Mucosa of descending colon (tissue), 3 donors: ENCODE measurements around the gene ISYNA1. TPM values are rescaled to one million over a fixed set of nuclear protein-coding genes. Genes with fewer than 3 reads are reported as not detected.
A peak's percentile ranks its signal among the peaks of the same experiment; 100 is the strongest.

Source experiments
- ATAC-seq: fragments of 200-7000 bp; cut with Tn5 transposase; one replicate; pipeline ENCODE4 v1.9.1; 2020; ENCODE audit warnings: mild to moderate bottlenecking, moderate library complexity
- DNase-seq, 3 donors: peaks; one replicate each; pipeline ENCODE4 v3.0.0-alpha.2; 2020
- H3K36me3 ChIP-seq: fragments of 200-600 bp; one replicate; pipeline ENCODE4 v1.8.0; 2021; ENCODE audit warnings: low read depth, mild to moderate bottlenecking
- H3K4me1 ChIP-seq: fragments of 200-600 bp; one replicate; pipeline ENCODE4 v1.8.0; 2021; ENCODE audit warnings: low read depth, mild to moderate bottlenecking
- H3K4me3 ChIP-seq: fragments of 200-600 bp; one replicate; pipeline ENCODE4 v1.8.0; 2021; ENCODE audit warnings: mild to moderate bottlenecking
- H3K9me3 ChIP-seq: fragments of 200-600 bp; one replicate; pipeline ENCODE4 v1.8.0; 2021; ENCODE audit warnings: mild to moderate bottlenecking
- CTCF ChIP-seq: fragments of 200-600 bp; IDR thresholded peaks from one replicate; pipeline ENCODE4 v1.8.0; 2022; ENCODE audit warnings: antibody characterized with exemption, mild to moderate bottlenecking
- intact Hi-C, 2 donors: fragments of 100-400 bp; cut with DNase I in 1 of 2; cut with micrococcal nuclease in 1 of 2; formaldehyde crosslinking; loops; one replicate each; pipeline versions ENCODE4 v1.11.0 to v1.11.1; 2022; cut with DNase I, micrococcal nuclease
- total RNA-seq, 3 donors: library from RNA; stranded (reverse); fragmentation: NEBNext Ultra II Directional in 2 of 3; extraction: Animal tissue kit (Norgen Biotek cat#: 25700) in 2 of 3; gene quantifications; one replicate each; pipeline versions ENCODE4 v1.2.1 to v1.2.4, GENCODE V29; 2021 to 2023
- donor health status: DM: no; HTN: no; CAD: no; lungs with moderate emphysema.
- donor health status: DM: no; HTN: no; CAD: no.
- donor health status: DM: no; HTN: yes; CAD: no.

The ISYNA1 gene
- total RNA-seq, 3 donors from 2014 or later = 10.2 to 20.0 (median 13.2) TPM

GRCh38 chr19:18431351-18432197 is 6.4 kb downstream of the ISYNA1 start:
- TF ChIP-seq CTCF = no peak
- Histone ChIP-seq H3K4me3 (no peak overlapping the region), H3K4me1 (peaks cover 22% of the 10 kb centered on the region), H3K36me3 (no peaks in the 10 kb centered on the region), H3K9me3 (no peaks in the 10 kb centered on the region)
- intact Hi-C loops = no loop called here
- ATAC-seq (no peak), DNase-seq (peak in 1 of 3 donors; percentile 61)

- Histone ChIP-seq H3K36me3 (no peaks in the 10 kb centered on the region), H3K9me3 (no peaks in the 10 kb centered on the region), H3K4me1 (peaks cover 28% of the 10 kb centered on the region), H3K4me3 (no peak overlapping the region)
- intact Hi-C loops = no loop called here
- ATAC-seq = no peak
- DNase-seq = peak in 1 of 3 donors; percentile 56
- TF ChIP-seq CTCF = no peak
Measured at GRCh38 chr19:18430417-18431144, 7.4 kb downstream of the ISYNA1 start.

GRCh38 chr19:18429717-18430416 is 8.1 kb downstream of the ISYNA1 start:
- TF ChIP-seq CTCF = no peak
- peak in 1 of 3 donors; percentile 59 for DNase-seq
- intact Hi-C loops = no loop called here
- H3K9me3 ChIP-seq = no peaks in the 10 kb centered on the region
- H3K36me3 ChIP-seq = no peaks in the 10 kb centered on the region
- no peak for ATAC-seq
- H3K4me1 ChIP-seq = peaks cover 28% of the 10 kb centered on the region
- H3K4me3 ChIP-seq = no peak overlapping the region

DNA sequence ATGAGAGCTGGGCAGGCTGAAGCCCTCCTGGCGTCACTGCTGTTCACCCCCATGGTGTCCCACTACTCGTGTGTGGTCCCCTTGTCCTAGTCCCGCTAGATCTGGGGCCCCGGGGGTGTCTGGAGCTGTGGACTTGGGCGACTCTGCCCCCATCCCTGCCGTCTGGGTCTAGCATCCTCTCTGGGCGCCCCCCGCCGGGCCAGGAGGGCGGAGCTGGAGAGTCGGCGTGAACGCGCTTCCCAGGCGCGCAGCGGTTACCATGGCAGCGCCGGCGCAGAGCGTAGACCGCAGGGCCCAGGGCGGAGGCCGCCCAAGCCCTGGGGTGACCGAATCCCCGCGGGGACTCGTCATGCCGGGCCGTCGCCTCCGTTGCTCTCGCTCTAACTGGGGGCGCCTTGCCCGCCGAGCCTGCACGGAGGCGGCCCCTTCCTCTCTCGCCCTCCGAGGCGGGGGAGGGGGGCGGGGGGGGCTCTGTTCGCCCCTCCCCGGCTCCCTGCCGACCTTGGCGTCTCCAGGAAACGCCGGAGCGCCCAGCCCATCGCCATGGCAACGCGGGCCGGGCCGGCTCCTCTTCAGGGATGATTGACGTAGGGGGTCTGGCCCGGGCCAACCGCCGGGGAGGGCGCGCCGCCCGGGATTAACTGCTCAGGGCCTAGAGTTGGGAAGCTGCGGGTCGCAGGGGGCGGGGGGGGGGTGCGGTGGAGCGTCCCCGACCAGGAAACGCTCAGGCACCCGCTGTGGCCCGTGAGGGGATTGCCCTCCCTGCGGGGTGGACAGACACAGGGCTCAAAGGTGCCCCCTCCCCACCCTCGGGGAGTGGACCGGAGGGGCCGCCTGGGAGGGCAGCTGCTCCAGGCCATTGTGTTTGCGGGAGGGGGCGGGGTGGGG is 8.9 kb downstream of the ISYNA1 start:
- no peaks in the 10 kb centered on the region for H3K36me3 ChIP-seq
- TF ChIP-seq CTCF = no peak
- H3K4me1 ChIP-seq = peaks cover 28% of the 10 kb centered on the region
- intact Hi-C loops = no loop called here
- no peaks in the 10 kb centered on the region for H3K9me3 ChIP-seq
- DNase-seq (peak; percentile 74 to 91 (median 84)), ATAC-seq (peak; percentile 81)
- no peak overlapping the region for H3K4me3 ChIP-seq
